Keratinocyte (primary cell): Measurements from ENCODE around the gene CD47. TPM values are rescaled to one million over a fixed set of nuclear protein-coding genes. Genes with fewer than 3 reads are reported as not detected.

Source experiments
- DNase-seq: peaks from one replicate; pipeline ENCODE4 v3.0.0-alpha.2; 2011; ENCODE audit warnings: low read depth, missing footprints, low spot score
- FAIRE-seq: peaks from 2 replicates; lab custom pipeline; 2011; peaks lifted over from hg19 to GRCh38; lab: Jason Lieb, UNC
- H2AFZ ChIP-seq: 2 replicates; pipeline ENCODE4 v1.6.0; 2012; ENCODE audit warnings: low read length, control low read depth, inconsistent platforms; ENCODE audit not compliant: control insufficient read depth
- H3K27ac ChIP-seq: 2 replicates; pipeline ENCODE4 v1.5.1; 2011; ENCODE audit warnings: low read length; ENCODE audit not compliant: control insufficient read depth, insufficient read depth
- H3K27me3 ChIP-seq: 3 replicates; pipeline ENCODE4 v1.6.0; 2011; ENCODE audit warnings: low read length; ENCODE audit not compliant: control insufficient read depth, insufficient read depth; ENCODE audit errors: extremely low read depth
- H3K36me3 ChIP-seq, 2 experiments: 2 replicates in 1 of 2; 3 replicates in 1 of 2; pipeline ENCODE4 v1.5.1; 2011; ENCODE audit warnings: low read length in 2 of 2, mild to moderate bottlenecking in 1 of 2; ENCODE audit not compliant: control insufficient read depth in 2 of 2, insufficient read depth in 2 of 2; ENCODE audit errors: extremely low read depth in 1 of 2
- H3K4me1 ChIP-seq: 3 replicates; pipeline ENCODE4 v1.5.1; 2011; ENCODE audit warnings: low read length; ENCODE audit not compliant: control insufficient read depth, insufficient read depth; ENCODE audit errors: extremely low read depth
- H3K4me2 ChIP-seq: 3 replicates; pipeline ENCODE4 v1.6.0; 2011; ENCODE audit warnings: low read depth, low read length; ENCODE audit not compliant: control insufficient read depth, insufficient read depth; ENCODE audit errors: extremely low read depth
- H3K4me3 ChIP-seq, 3 experiments: fragments of 200-600 bp in 1 of 3; sonication (generic) in 1 of 3; 2 replicates in 2 of 3; 3 replicates in 1 of 3; pipeline ENCODE4 v1.5.1; 2011 to 2016; ENCODE audit warnings: low read length in 3 of 3, mild to moderate bottlenecking in 3 of 3, control low read depth in 2 of 3, inconsistent platforms in 1 of 3, low read depth in 1 of 3, mixed read lengths in 1 of 3, mixed run types in 1 of 3, moderate library complexity in 1 of 3; ENCODE audit not compliant: control insufficient read depth in 2 of 3, insufficient read depth in 2 of 3; ENCODE audit errors: extremely low read depth in 1 of 3
- H3K79me2 ChIP-seq: 2 replicates; pipeline ENCODE4 v1.6.0; 2012; ENCODE audit warnings: low read length; ENCODE audit not compliant: control insufficient read depth, insufficient read depth
- H3K9ac ChIP-seq: 3 replicates; pipeline ENCODE4 v1.6.0; 2011; ENCODE audit warnings: low read length; ENCODE audit not compliant: control insufficient read depth, insufficient read depth; ENCODE audit errors: extremely low read depth
- H3K9me1 ChIP-seq: 3 replicates; pipeline ENCODE4 v1.6.0; 2011; ENCODE audit warnings: low read length; ENCODE audit not compliant: control insufficient read depth, insufficient read depth; ENCODE audit errors: extremely low read depth
- H3K9me3 ChIP-seq: 2 replicates; pipeline ENCODE4 v1.5.1; 2012; ENCODE audit warnings: low read depth, low read length; ENCODE audit not compliant: control insufficient read depth
- H4K20me1 ChIP-seq: 3 replicates; pipeline ENCODE4 v1.6.0; 2011; ENCODE audit warnings: low read length; ENCODE audit not compliant: control insufficient read depth, insufficient read depth; ENCODE audit errors: extremely low read depth
- CTCF ChIP-seq, 3 experiments: IDR thresholded peaks in 1 of 3; conservative IDR thresholded peaks in 1 of 3; optimal IDR thresholded peaks in 1 of 3; 2 replicates in 2 of 3; 3 replicates in 1 of 3; pipeline versions ENCODE3 to v1.5.1; 2011; ENCODE audit warnings: low read length in 3 of 3, mild to moderate bottlenecking in 3 of 3, moderate library complexity in 2 of 3, control low read depth in 1 of 3, inconsistent platforms in 1 of 3; ENCODE audit not compliant: insufficient read depth in 2 of 3; ENCODE audit errors: extremely low read depth in 1 of 3
- EZH2 ChIP-seq: IDR thresholded peaks from one replicate; pipeline ENCODE4 v1.6.1; 2012; ENCODE audit warnings: inconsistent platforms, mild to moderate bottlenecking, low read length, moderate library complexity
- dilution Hi-C: fragments of 300-500 bp; cut with MboI; formaldehyde crosslinking; loops from one replicate; pipeline ENCODE4 v1.7.0; 2020; ENCODE audit warnings: low sequenced_read_pairs; ENCODE audit not compliant: extremely low pct_ligation_motif_present
- polyA plus RNA-seq, 5 experiments: library from polyadenylated mRNA; depleted of rRNA in 3 of 5; stranded (reverse) in 3 of 5; stranded (forward) in 1 of 5; unstranded in 1 of 5; fragments of >200 nt; gene quantifications; 1 replicate in 1 of 5; 2 replicates in 3 of 5; 3 replicates in 1 of 5; pipeline versions ENCODE4 v1.2.1 to v1.2.3, GENCODE V29; 2011 to 2012; ENCODE audit warnings: missing spikeins in 2 of 5, low read depth in 1 of 5, low replicate concordance in 1 of 5

Gene CD47
- polyA plus RNA-seq, 1 donor (not counting 4 experiments of a cell fraction or from before 2014, with no cell fraction given): 96.5 TPM

- H2AFZ ChIP-seq: no peak overlapping the region
- no peak for TF ChIP-seq CTCF (optimal IDR thresholded peaks at IDR 0.05 in 1 of 3, IDR thresholded peaks at IDR 0.05 in 1 of 3, conservative IDR thresholded peaks at IDR 0.05 in 1 of 3; ENCODE audit: extremely low read depth in 1 of 3, insufficient read depth in 2 of 3, low read length in 3 of 3)
- TF ChIP-seq EZH2: no peak
- no peak overlapping the region for H3K4me2 ChIP-seq
- H4K20me1 ChIP-seq: no peaks in the 10 kb centered on the region
- DNase-seq (no peak), FAIRE-seq (no peak)
- H3K36me3 ChIP-seq: no peaks in the 10 kb centered on the region
- H3K9ac ChIP-seq: no peak overlapping the region
- no peaks in the 10 kb centered on the region for H3K79me2 ChIP-seq
- peaks cover 11% of the 10 kb centered on the region for H3K4me1 ChIP-seq
- no peak overlapping the region for H3K27ac ChIP-seq
- H3K9me1 ChIP-seq: no peaks in the 10 kb centered on the region
- no peak overlapping the region for H3K4me3 ChIP-seq
- dilution Hi-C loops: no loop called here
- H3K9me3 ChIP-seq: no peaks in the 10 kb centered on the region
- no peaks in the 10 kb centered on the region for H3K27me3 ChIP-seq
Observed at GRCh38 chr3:108123326-108123725, 32.5 kb upstream of the CD47 start.

- no peak for TF ChIP-seq CTCF (optimal IDR thresholded peaks at IDR 0.05 in 1 of 3, IDR thresholded peaks at IDR 0.05 in 1 of 3, conservative IDR thresholded peaks at IDR 0.05 in 1 of 3; ENCODE audit: extremely low read depth in 1 of 3, insufficient read depth in 2 of 3, low read length in 3 of 3)
- no peak for TF ChIP-seq EZH2
- no peak for FAIRE-seq
- H2AFZ ChIP-seq: no peak overlapping the region
Observed at GRCh38 chr3:108122276-108122675, 31.4 kb upstream of the CD47 start.

More at GRCh38 chr3:108122276-108122675, 31.4 kb upstream of the CD47 start:
- Histone ChIP-seq H3K27me3 (no peaks in the 10 kb centered on the region), H4K20me1 (no peaks in the 10 kb centered on the region), H3K9me3 (no peaks in the 10 kb centered on the region), H3K9ac (no peak overlapping the region), H3K4me3 (no peak overlapping the region), H3K4me2 (no peak overlapping the region), H3K4me1 (peaks cover 7% of the 10 kb centered on the region), H3K36me3 (no peaks in the 10 kb centered on the region), H3K27ac (no peak overlapping the region), H3K9me1 (no peaks in the 10 kb centered on the region), H3K79me2 (no peaks in the 10 kb centered on the region)
- DNase-seq: no peak
- dilution Hi-C loops: no loop called here
